ENCODE measurements around the gene SHISA3.

DNA sequence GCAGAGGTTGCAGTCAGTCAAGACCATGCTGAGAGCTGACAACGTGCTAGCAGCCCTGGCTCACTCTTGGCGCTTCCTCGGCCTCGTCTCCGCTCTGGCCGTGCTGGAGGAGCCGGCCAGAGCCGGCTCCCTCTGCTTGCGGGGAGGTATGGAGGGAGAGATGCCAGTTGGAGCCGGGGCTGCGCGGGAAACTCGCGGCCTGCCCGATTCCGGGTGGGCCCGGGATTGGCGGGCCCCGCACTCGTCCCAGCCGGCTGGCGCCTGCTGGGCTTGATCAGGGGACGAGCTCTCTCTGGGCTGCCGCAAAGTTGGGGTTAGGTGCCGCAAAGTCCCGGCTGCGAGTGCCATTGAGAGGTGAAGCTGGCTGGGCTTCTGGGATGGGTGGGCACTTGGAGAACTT is 27.8 kb upstream of the SHISA3 start:
- no peak for TF ChIP-seq ZNF280C (tag by site-specific recombination; IDR thresholded peaks at IDR 0.05)
- no peak for TF ChIP-seq ZNF48 (tag by site-specific recombination; IDR thresholded peaks at IDR 0.05)
